Esophagus squamous epithelium (tissue), 4 donors: ENCODE data around the gene DMRTC2.

Source experiments
- CTCF ChIP-seq, 6 experiments: fragments of 450-650 bp in 4 of 6; fragments of 200-600 bp in 2 of 6; sonication (generic) in 2 of 6; IDR thresholded peaks; one replicate each; pipeline ENCODE4 v1.5.1; 2016 to 2019; ENCODE audit warnings: antibody characterized with exemption in 6 of 6, mild to moderate bottlenecking in 4 of 6, moderate library complexity in 4 of 6
- POLR2A ChIP-seq, 4 donors: fragments of 450-650 bp; IDR thresholded peaks; one replicate each; pipeline ENCODE4 v1.6.1; 2017; ENCODE audit warnings: antibody characterized with exemption in 4 of 4, mild to moderate bottlenecking in 4 of 4, moderate library complexity in 3 of 4

GRCh38 chr19:41895745-41896580 is 51.1 kb downstream of the DMRTC2 start:
- TF ChIP-seq POLR2A (IDR thresholded peaks at IDR 0.05) (no peak), CTCF (IDR thresholded peaks at IDR 0.05) (no peak)
